Astrocyte of the cerebellum (primary cell): Measurements from ENCODE around the gene TGM1.
A peak's percentile ranks its signal among the peaks of the same experiment; 100 is the strongest.

Experiments used
- DNase-seq: peaks from one replicate; pipeline ENCODE4 v3.0.0-alpha.2; 2011; ENCODE audit warnings: low read depth
- H3K4me3 ChIP-seq: 2 replicates; pipeline ENCODE4 v1.5.1; 2011; ENCODE audit warnings: mild to moderate bottlenecking, low read depth, low read length, moderate library complexity
- CTCF ChIP-seq: IDR thresholded peaks from 2 replicates; pipeline ENCODE4 v1.5.1; 2012; ENCODE audit warnings: low read length, low read depth, moderate library complexity, mild to moderate bottlenecking; ENCODE audit errors: missing control alignments
- in situ Hi-C: cut with HindIII; loops from 2 replicates; pipeline ENCODE4 v1.10.0; 2017; ENCODE audit warnings: low sequenced_read_pairs

The TGM1 gene

GRCh38 chr14:24299255-24300191 lies 36.5 kb upstream of the TGM1 start, which contains the start of the genes DHRS1 and NOP9:
Gene DHRS1, minus strand, starts transcription at chr14:24299780. Its CDS starts 674 bp downstream, at chr14:24299106.
Gene NOP9, plus strand, starts transcription at chr14:24299850. Its CDS starts 105 bp downstream, at chr14:24299955.
- peak within 1 kb of the TSS; percentile 98 for H3K4me3 ChIP-seq
- DNase-seq = peak; percentile 73
- in situ Hi-C loops = no loop called here
- no peak for TF ChIP-seq CTCF

- H3K4me3 ChIP-seq = peak overlapping the region; percentile 98
- in situ Hi-C loops = no loop called here
- TF ChIP-seq CTCF = no peak
- DNase-seq = no peak
These were observed 35.9 kb upstream of the TGM1 start for GRCh38 chr14:24298892-24299254.

- no peak overlapping the region for H3K4me3 ChIP-seq
- in situ Hi-C loops = no loop called here
- TF ChIP-seq CTCF = peak; percentile 60
- DNase-seq = no peak
These were observed 34.4 kb upstream of the TGM1 start for GRCh38 chr14:24297190-24297964.

GRCh38 chr14:24296341-24297157 lies 33.6 kb upstream of the TGM1 start:
- in situ Hi-C loops = no loop called here
- no peak overlapping the region for H3K4me3 ChIP-seq
- peak; percentile 84 for DNase-seq
- peak; percentile 88 for TF ChIP-seq CTCF

GRCh38 chr14:24293525-24293924 lies 30.5 kb upstream of the TGM1 start:
- in situ Hi-C loops = no loop called here
- no peak for DNase-seq
- TF ChIP-seq CTCF = no peak
- H3K4me3 ChIP-seq = no peak overlapping the region
